NB4 (cell line): ENCODE results near the gene KCNMB2.

Experiments
- DNase-seq: peaks from one replicate; pipeline ENCODE4 v3.0.0; 2010; ENCODE audit warnings: low read depth
- H3K4me3 ChIP-seq: one replicate; pipeline ENCODE4 v1.5.1; 2011; ENCODE audit warnings: mild to moderate bottlenecking, low read depth, low read length, moderate library complexity
- CTCF ChIP-seq: IDR thresholded peaks from one replicate; pipeline ENCODE4 v1.5.1; 2012; ENCODE audit warnings: low read depth, low read length
- MAX ChIP-seq: IDR thresholded peaks from 2 replicates; pipeline ENCODE4 v1.6.1; 2011; ENCODE audit warnings: low read depth, low read length
- MYC ChIP-seq: IDR thresholded peaks from 2 replicates; pipeline ENCODE4 v1.6.1; 2011; ENCODE audit warnings: low read depth, low read length
- POLR2A ChIP-seq: IDR thresholded peaks from 2 replicates; pipeline ENCODE4 v1.6.1; 2011; ENCODE audit warnings: mild to moderate bottlenecking; ENCODE audit not compliant: insufficient read length; ENCODE audit errors: extremely low read depth

Gene KCNMB2

GRCh38 chr3:178794711-178795110, 258.5 kb downstream of the KCNMB2 start:
- DNase-seq, result no peak
- no peak overlapping the region for H3K4me3 ChIP-seq
- TF ChIP-seq CTCF, result no peak
- TF ChIP-seq MYC, result no peak
- TF ChIP-seq MAX, result no peak
- no peak for TF ChIP-seq POLR2A

GRCh38 chr3:178795349-178795748, 259.1 kb downstream of the KCNMB2 start:
- H3K4me3 ChIP-seq, result no peak overlapping the region
- no peak for TF ChIP-seq POLR2A
- no peak for TF ChIP-seq CTCF
- TF ChIP-seq MAX, result no peak
- TF ChIP-seq MYC, result no peak
- no peak for DNase-seq

GRCh38 chr3:178802259-178802658, 266.0 kb downstream of the KCNMB2 start:
- H3K4me3 ChIP-seq, result no peak overlapping the region
- DNase-seq, result no peak
- TF ChIP-seq CTCF, result no peak
- no peak for TF ChIP-seq MAX
- TF ChIP-seq POLR2A, result no peak
- no peak for TF ChIP-seq MYC

- no peak overlapping the region for H3K4me3 ChIP-seq
- no peak for DNase-seq
- no peak for TF ChIP-seq MYC
- no peak for TF ChIP-seq POLR2A
- TF ChIP-seq MAX, result no peak
- no peak for TF ChIP-seq CTCF
Measured at GRCh38 chr3:178802993-178803693, 266.9 kb downstream of the KCNMB2 start.

GRCh38 chr3:178804606-178805005, 268.4 kb downstream of the KCNMB2 start:
- TF ChIP-seq MYC, result no peak
- no peak overlapping the region for H3K4me3 ChIP-seq
- no peak for DNase-seq

- H3K4me3 ChIP-seq, result no peak overlapping the region
- TF ChIP-seq POLR2A, result no peak
- TF ChIP-seq MAX, result no peak
- TF ChIP-seq CTCF, result no peak
- TF ChIP-seq MYC, result no peak
- DNase-seq, result no peak
Measured at GRCh38 chr3:178805741-178806140, 269.5 kb downstream of the KCNMB2 start.
